ENCODE measurements around the gene PRR15L. TPM values are rescaled to one million over a fixed set of nuclear protein-coding genes. Genes with fewer than 3 reads are reported as not detected.

The PRR15L gene
- total and polyA plus RNA-seq, 2 experiments from 2014 or later, result 0.57 TPM; not detected in 1

DNA sequence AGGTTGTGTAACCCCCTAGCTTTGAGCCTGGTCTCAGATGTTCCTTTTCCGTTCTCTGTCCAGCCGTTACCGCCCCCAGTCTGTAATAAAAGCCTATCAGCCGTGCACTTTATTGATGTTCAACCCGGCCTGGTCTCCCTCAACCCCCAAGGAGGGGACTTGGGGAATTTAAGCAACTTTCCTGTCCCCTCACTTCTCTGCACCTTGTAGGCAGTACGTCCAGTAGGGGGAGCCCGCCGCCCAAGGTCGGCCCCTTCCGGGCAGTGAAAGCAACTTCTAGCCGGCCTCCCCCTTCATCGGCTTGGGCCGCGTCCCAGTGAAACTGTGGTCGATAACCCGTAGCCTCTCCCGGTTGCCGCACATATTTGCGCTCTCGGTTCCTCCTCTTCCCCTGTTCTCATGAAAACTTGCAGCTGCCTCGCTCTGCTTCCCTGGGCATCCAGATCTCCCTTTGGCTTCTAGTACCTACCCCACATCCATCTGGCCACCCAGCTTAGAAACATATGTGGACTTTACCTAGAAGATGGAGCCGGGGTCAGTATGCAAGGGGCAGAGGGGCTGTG is 8.4 kb downstream of the PRR15L start:
- no peaks in the 10 kb centered on the region for H3K9me3 Mint-ChIP-seq
- Histone ChIP-seq H3K27me3 (ENCODE audit: insufficient read depth) (no peaks in the 10 kb centered on the region), H3K4me1 (ENCODE audit: insufficient read depth) (0 out of 2 replicates have a peak, but pooled peaks cover 5% of the 10 kb centered on the region), H3K9me2 (ENCODE audit: insufficient read depth) (no peaks in the 10 kb centered on the region), H3F3A (replicated peaks; ENCODE audit: low read depth) (peaks cover 2% of the 10 kb centered on the region; the same call in 1 of the 2 replicates), H3K27ac (ENCODE audit: low read depth) (no peak overlapping the region), H3K4me3 (peak overlapping the region; percentile 40), H4K20me1 (replicated peaks; ENCODE audit: insufficient read depth) (no peaks in the 10 kb centered on the region), H3K4me2 (peak overlapping the region; percentile 74), H2AFZ (peak overlapping the region; percentile 92), H3K36me3 (ENCODE audit: insufficient read depth) (no peaks in the 10 kb centered on the region), H3K79me2 (replicated peaks; ENCODE audit: insufficient read depth) (no peaks in the 10 kb centered on the region)
- H3K36me3 Mint-ChIP-seq (ENCODE audit: low read depth), result peaks cover 5% of the 10 kb centered on the region; the same call in 2 of the 3 replicates
- ATAC-seq (peak; percentile 93), DNase-seq (ENCODE audit: low spot score) (peak; percentile 96)
- peaks cover 19% of the 10 kb centered on the region for H3K4me1 Mint-ChIP-seq
- peak overlapping the region; percentile 63 for H3K4me3 Mint-ChIP-seq
- peaks cover 9% of the 10 kb centered on the region for H3K27me3 Mint-ChIP-seq (ENCODE audit: insufficient read depth, low read depth, poor library complexity)
- H3K27ac Mint-ChIP-seq, result peak overlapping the region; percentile 80
- TF ChIP-seq, protein P1, sequence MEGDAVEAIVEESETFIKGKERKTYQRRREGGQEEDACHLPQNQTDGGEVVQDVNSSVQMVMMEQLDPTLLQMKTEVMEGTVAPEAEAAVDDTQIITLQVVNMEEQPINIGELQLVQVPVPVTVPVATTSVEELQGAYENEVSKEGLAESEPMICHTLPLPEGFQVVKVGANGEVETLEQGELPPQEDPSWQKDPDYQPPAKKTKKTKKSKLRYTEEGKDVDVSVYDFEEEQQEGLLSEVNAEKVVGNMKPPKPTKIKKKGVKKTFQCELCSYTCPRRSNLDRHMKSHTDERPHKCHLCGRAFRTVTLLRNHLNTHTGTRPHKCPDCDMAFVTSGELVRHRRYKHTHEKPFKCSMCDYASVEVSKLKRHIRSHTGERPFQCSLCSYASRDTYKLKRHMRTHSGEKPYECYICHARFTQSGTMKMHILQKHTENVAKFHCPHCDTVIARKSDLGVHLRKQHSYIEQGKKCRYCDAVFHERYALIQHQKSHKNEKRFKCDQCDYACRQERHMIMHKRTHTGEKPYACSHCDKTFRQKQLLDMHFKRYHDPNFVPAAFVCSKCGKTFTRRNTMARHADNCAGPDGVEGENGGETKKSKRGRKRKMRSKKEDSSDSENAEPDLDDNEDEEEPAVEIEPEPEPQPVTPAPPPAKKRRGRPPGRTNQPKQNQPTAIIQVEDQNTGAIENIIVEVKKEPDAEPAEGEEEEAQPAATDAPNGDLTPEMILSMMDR (conservative IDR thresholded peaks at IDR 0.05; ENCODE audit: low read depth in 2 of 2), result peak; percentile 91 to 97
- no peak for TF ChIP-seq CREB1 (CRISPR knock-in tag; IDR thresholded peaks at IDR 0.05; ENCODE audit: low read depth)
- no peak for TF ChIP-seq JUNB (IDR thresholded peaks at IDR 0.05; ENCODE audit: unreplicated experiment)

DNA sequence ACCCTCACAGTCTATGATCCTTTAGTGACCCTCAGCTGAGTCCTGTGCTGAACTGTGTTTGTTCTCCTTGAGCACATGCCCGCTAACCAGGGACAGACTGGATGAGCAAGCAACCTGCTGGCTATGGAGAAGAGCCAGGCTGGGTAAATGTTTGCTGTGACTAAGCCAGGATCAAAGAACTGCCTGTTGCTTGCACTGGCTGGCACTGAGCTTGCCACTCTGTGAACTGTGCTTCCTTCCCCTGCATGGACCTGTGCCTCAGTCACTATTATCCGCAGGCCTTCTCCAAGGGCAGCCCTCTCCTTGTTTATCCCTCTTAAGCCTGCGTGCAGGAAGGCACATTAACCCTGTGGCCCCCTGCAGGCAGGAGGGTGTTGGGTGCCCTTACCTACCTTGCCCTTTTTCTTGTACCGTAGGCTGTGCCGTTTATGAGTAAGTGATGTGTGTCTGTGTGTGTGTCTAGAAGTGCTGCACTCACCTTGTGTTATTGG is 8.9 kb downstream of the PRR15L start:
- H3K4me3 Mint-ChIP-seq, result no peak overlapping the region; the same call in 2 of the 3 replicates
- no peak overlapping the region for H3K27ac ChIP-seq (ENCODE audit: low read depth)
- peaks cover 2% of the 10 kb centered on the region; the same call in 1 of the 2 replicates for H3F3A ChIP-seq (replicated peaks; ENCODE audit: low read depth)
- H3K4me1 ChIP-seq (ENCODE audit: insufficient read depth), result 0 out of 2 replicates have a peak, but pooled peaks cover 5% of the 10 kb centered on the region
- H4K20me1 ChIP-seq (replicated peaks; ENCODE audit: insufficient read depth), result no peaks in the 10 kb centered on the region
- no peaks in the 10 kb centered on the region for H3K9me2 ChIP-seq (ENCODE audit: insufficient read depth)
- H3K27ac Mint-ChIP-seq, result peak overlapping the region; percentile 80
- H3K36me3 ChIP-seq (ENCODE audit: insufficient read depth), result no peaks in the 10 kb centered on the region
- H3K27me3 ChIP-seq (ENCODE audit: insufficient read depth), result no peaks in the 10 kb centered on the region
- H3K79me2 ChIP-seq (replicated peaks; ENCODE audit: insufficient read depth), result no peaks in the 10 kb centered on the region
- no peak for ATAC-seq
- DNase-seq (ENCODE audit: low spot score), result no peak
- no peak overlapping the region for H3K4me3 ChIP-seq
- no peaks in the 10 kb centered on the region for H3K9me3 Mint-ChIP-seq
- H2AFZ ChIP-seq, result no peak overlapping the region
- no peak overlapping the region for H3K4me2 ChIP-seq
- peaks cover 5% of the 10 kb centered on the region; the same call in 2 of the 3 replicates for H3K36me3 Mint-ChIP-seq (ENCODE audit: low read depth)
- peaks cover 19% of the 10 kb centered on the region for H3K4me1 Mint-ChIP-seq
- H3K27me3 Mint-ChIP-seq (ENCODE audit: insufficient read depth, low read depth, poor library complexity), result peaks cover 9% of the 10 kb centered on the region
- TF ChIP-seq, protein P2, sequence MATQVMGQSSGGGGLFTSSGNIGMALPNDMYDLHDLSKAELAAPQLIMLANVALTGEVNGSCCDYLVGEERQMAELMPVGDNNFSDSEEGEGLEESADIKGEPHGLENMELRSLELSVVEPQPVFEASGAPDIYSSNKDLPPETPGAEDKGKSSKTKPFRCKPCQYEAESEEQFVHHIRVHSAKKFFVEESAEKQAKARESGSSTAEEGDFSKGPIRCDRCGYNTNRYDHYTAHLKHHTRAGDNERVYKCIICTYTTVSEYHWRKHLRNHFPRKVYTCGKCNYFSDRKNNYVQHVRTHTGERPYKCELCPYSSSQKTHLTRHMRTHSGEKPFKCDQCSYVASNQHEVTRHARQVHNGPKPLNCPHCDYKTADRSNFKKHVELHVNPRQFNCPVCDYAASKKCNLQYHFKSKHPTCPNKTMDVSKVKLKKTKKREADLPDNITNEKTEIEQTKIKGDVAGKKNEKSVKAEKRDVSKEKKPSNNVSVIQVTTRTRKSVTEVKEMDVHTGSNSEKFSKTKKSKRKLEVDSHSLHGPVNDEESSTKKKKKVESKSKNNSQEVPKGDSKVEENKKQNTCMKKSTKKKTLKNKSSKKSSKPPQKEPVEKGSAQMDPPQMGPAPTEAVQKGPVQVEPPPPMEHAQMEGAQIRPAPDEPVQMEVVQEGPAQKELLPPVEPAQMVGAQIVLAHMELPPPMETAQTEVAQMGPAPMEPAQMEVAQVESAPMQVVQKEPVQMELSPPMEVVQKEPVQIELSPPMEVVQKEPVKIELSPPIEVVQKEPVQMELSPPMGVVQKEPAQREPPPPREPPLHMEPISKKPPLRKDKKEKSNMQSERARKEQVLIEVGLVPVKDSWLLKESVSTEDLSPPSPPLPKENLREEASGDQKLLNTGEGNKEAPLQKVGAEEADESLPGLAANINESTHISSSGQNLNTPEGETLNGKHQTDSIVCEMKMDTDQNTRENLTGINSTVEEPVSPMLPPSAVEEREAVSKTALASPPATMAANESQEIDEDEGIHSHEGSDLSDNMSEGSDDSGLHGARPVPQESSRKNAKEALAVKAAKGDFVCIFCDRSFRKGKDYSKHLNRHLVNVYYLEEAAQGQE (IDR thresholded peaks at IDR 0.05; ENCODE audit: unreplicated experiment), result no peak
- TF ChIP-seq STAT1 (IDR thresholded peaks at IDR 0.05; ENCODE audit: unreplicated experiment), result no peak
- TF ChIP-seq NANOG (IDR thresholded peaks at IDR 0.05; ENCODE audit: borderline replicate concordance), result no peak
- TF ChIP-seq, protein P3, sequence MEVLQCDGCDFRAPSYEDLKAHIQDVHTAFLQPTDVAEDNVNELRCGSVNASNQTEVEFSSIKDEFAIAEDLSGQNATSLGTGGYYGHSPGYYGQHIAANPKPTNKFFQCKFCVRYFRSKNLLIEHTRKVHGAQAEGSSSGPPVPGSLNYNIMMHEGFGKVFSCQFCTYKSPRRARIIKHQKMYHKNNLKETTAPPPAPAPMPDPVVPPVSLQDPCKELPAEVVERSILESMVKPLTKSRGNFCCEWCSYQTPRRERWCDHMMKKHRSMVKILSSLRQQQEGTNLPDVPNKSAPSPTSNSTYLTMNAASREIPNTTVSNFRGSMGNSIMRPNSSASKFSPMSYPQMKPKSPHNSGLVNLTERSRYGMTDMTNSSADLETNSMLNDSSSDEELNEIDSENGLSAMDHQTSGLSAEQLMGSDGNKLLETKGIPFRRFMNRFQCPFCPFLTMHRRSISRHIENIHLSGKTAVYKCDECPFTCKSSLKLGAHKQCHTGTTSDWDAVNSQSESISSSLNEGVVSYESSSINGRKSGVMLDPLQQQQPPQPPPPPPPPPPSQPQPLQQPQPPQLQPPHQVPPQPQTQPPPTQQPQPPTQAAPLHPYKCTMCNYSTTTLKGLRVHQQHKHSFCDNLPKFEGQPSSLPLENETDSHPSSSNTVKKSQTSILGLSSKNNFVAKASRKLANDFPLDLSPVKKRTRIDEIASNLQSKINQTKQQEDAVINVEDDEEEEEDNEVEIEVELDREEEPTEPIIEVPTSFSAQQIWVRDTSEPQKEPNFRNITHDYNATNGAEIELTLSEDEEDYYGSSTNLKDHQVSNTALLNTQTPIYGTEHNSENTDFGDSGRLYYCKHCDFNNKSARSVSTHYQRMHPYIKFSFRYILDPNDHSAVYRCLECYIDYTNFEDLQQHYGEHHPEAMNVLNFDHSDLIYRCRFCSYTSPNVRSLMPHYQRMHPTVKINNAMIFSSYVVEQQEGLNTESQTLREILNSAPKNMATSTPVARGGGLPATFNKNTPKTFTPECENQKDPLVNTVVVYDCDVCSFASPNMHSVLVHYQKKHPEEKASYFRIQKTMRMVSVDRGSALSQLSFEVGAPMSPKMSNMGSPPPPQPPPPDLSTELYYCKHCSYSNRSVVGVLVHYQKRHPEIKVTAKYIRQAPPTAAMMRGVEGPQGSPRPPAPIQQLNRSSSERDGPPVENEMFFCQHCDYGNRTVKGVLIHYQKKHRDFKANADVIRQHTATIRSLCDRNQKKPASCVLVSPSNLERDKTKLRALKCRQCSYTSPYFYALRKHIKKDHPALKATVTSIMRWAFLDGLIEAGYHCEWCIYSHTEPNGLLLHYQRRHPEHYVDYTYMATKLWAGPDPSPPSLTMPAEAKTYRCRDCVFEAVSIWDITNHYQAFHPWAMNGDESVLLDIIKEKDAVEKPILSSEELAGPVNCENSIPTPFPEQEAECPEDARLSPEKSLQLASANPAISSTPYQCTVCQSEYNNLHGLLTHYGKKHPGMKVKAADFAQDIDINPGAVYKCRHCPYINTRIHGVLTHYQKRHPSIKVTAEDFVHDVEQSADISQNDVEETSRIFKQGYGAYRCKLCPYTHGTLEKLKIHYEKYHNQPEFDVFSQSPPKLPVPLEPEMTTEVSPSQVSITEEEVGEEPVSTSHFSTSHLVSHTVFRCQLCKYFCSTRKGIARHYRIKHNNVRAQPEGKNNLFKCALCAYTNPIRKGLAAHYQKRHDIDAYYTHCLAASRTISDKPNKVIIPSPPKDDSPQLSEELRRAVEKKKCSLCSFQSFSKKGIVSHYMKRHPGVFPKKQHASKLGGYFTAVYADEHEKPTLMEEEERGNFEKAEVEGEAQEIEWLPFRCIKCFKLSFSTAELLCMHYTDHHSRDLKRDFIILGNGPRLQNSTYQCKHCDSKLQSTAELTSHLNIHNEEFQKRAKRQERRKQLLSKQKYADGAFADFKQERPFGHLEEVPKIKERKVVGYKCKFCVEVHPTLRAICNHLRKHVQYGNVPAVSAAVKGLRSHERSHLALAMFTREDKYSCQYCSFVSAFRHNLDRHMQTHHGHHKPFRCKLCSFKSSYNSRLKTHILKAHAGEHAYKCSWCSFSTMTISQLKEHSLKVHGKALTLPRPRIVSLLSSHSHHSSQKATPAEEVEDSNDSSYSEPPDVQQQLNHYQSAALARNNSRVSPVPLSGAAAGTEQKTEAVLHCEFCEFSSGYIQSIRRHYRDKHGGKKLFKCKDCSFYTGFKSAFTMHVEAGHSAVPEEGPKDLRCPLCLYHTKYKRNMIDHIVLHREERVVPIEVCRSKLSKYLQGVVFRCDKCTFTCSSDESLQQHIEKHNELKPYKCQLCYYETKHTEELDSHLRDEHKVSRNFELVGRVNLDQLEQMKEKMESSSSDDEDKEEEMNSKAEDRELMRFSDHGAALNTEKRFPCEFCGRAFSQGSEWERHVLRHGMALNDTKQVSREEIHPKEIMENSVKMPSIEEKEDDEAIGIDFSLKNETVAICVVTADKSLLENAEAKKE (CRISPR knock-in tag; IDR thresholded peaks at IDR 0.05), result no peak
- TF ChIP-seq ZNF114 (CRISPR knock-in tag; IDR thresholded peaks at IDR 0.05), result no peak
